Esophagus muscularis mucosa (tissue), 3 donors: ENCODE results near the gene STX18.
"Not testable (repeated sequence)": the region's sequence is repeated elsewhere in the genome, so short reads cannot be mapped to it uniquely, and the experiment has no call there.

ENCODE experiments used
- CTCF ChIP-seq, 3 experiments: fragments of 200-600 bp in 2 of 3; fragments of 450-650 bp in 1 of 3; sonication (generic) in 2 of 3; IDR thresholded peaks; one replicate each; pipeline ENCODE4 v1.5.1; 2017 to 2019; ENCODE audit warnings: antibody characterized with exemption in 3 of 3, mild to moderate bottlenecking in 2 of 3, moderate library complexity in 1 of 3
- POLR2AphosphoS5 ChIP-seq, 2 donors: sonication (generic); formaldehyde crosslinking; IDR thresholded peaks; one replicate each; pipeline ENCODE4 v1.6.1; 2017; ENCODE audit warnings: antibody characterized with exemption in 2 of 2

GRCh38 chr4:4465238-4465637, 76.6 kb downstream of the STX18 start:
- TF ChIP-seq CTCF, POLR2AphosphoS5 (IDR thresholded peaks at IDR 0.05): not testable (repeated sequence)
